Uterus (tissue), 2 donors: ENCODE results near the gene ERICH3.

Source experiments
- CTCF ChIP-seq, 4 experiments: fragments of 200-600 bp in 2 of 4; fragments of 450-650 bp in 2 of 4; sonication (generic) in 2 of 4; IDR thresholded peaks; one replicate each; pipeline ENCODE4 v1.5.1; 2016 to 2019; ENCODE audit warnings: antibody characterized with exemption in 4 of 4, mild to moderate bottlenecking in 2 of 4, moderate library complexity in 1 of 4
- POLR2A ChIP-seq, 2 donors: fragments of 450-650 bp; IDR thresholded peaks; one replicate each; pipeline ENCODE4 v1.6.1; 2016; ENCODE audit warnings: antibody characterized with exemption in 2 of 2, mild to moderate bottlenecking in 1 of 2, moderate library complexity in 1 of 2

- no peak for TF ChIP-seq CTCF (IDR thresholded peaks at IDR 0.05)
- TF ChIP-seq POLR2A (IDR thresholded peaks at IDR 0.05) = no peak
Observed at GRCh38 chr1:74673351-74674111, at the start of gene ERICH3.
